Measurements from ENCODE around the gene MSI2.

GRCh38 chr17:57569853-57570252 lies 313.5 kb downstream of the MSI2 start:
- no peak for TF ChIP-seq CTCF (IDR thresholded peaks at IDR 0.05; ENCODE audit: low read depth, low read length, poor library complexity, severe bottlenecking)
- no peak for TF ChIP-seq EZH2phosphoT487 (IDR thresholded peaks at IDR 0.05; ENCODE audit: borderline replicate concordance, low read length)

All from DOHH2 (cell line).